Astrocyte of the spinal cord (primary cell): ENCODE measurements around the gene KCND3.

Experiments used
- DNase-seq: peaks from one replicate; pipeline ENCODE4 v3.0.0; 2011; ENCODE audit warnings: low read depth, low spot score
- H3K4me3 ChIP-seq: 2 replicates; pipeline ENCODE4 v1.5.1; 2011; ENCODE audit warnings: low read depth, mild to moderate bottlenecking, low read length, moderate library complexity
- in situ Hi-C: cut with HindIII; loops from 2 replicates; pipeline ENCODE4 v1.10.0; 2017; ENCODE audit warnings: low sequenced_read_pairs
- TF ChIP-seq, protein P1 (sequence below): IDR thresholded peaks from 2 replicates; pipeline ENCODE4 v1.5.1; 2012; ENCODE audit warnings: low read depth, mild to moderate bottlenecking, low read length, inconsistent platforms

The KCND3 gene

DNA sequence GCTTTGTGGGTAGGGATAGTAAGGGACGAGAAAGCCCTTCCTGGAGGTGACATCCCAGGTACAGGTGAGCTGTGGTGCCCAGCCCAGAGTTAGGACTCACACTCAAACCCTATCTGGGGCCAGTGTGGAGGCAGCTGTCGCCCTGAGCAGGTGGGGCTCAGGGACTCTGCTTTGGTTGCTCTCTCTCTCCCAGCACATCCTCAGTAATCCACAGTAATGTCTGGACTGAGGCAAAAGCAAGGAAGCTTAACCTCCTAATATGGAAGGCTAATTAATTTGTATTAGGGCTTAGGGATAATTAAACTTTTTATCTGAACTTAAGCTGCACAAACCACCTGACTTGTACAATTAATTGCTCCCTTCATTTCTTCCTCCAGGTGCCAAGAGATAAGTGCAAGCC lies 195.5 kb downstream of the KCND3 start:
- in situ Hi-C loops: no loop called here
- H3K4me3 ChIP-seq: no peak overlapping the region
- no peak for DNase-seq
- TF ChIP-seq, protein P1, sequence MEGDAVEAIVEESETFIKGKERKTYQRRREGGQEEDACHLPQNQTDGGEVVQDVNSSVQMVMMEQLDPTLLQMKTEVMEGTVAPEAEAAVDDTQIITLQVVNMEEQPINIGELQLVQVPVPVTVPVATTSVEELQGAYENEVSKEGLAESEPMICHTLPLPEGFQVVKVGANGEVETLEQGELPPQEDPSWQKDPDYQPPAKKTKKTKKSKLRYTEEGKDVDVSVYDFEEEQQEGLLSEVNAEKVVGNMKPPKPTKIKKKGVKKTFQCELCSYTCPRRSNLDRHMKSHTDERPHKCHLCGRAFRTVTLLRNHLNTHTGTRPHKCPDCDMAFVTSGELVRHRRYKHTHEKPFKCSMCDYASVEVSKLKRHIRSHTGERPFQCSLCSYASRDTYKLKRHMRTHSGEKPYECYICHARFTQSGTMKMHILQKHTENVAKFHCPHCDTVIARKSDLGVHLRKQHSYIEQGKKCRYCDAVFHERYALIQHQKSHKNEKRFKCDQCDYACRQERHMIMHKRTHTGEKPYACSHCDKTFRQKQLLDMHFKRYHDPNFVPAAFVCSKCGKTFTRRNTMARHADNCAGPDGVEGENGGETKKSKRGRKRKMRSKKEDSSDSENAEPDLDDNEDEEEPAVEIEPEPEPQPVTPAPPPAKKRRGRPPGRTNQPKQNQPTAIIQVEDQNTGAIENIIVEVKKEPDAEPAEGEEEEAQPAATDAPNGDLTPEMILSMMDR: no peak

DNA sequence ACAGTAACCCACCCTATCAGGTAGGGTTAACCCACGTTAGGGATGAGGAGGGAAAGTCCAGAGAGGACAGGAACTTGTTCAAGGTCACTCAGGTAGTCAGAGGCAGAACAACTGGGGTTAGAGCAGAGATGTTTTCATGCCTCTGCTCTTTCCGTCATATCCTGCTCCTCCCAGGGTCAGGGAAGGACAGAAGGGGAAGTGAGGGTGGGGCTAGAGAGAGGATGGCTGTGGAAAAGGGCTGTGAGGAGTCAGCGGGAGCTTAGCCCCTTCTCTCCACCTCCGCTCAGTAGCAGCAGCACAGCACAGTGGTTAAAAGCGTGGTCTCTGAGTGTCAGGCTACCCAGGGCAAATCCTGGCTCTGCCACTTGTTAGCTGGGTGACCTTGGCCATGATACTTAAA lies 197.2 kb downstream of the KCND3 start:
- H3K4me3 ChIP-seq: no peak overlapping the region
- in situ Hi-C loops: no loop called here

DNA sequence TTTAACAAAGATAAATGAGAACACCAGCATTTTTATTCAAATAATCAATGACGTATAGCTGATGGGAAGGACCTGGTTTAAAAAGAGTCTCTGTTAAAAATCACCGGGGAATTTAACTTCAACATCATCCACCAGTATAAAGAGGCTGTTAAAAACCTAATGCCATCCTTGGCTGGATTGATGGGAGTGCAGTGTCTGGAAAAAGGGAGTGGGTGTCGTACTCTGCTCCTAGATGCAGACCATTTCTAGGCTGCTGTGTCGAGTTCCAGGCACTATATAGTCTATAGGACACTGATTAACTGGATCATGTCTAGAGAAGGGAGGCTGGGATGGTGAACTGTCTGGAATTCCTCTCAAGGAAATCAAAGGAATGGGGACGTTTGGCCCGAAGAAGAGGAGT lies 197.7 kb downstream of the KCND3 start:
- in situ Hi-C loops: no loop called here

More for the DNA sequence above, 197.2 kb downstream of the KCND3 start:
- TF ChIP-seq, protein P1: no peak
- no peak for DNase-seq

DNA sequence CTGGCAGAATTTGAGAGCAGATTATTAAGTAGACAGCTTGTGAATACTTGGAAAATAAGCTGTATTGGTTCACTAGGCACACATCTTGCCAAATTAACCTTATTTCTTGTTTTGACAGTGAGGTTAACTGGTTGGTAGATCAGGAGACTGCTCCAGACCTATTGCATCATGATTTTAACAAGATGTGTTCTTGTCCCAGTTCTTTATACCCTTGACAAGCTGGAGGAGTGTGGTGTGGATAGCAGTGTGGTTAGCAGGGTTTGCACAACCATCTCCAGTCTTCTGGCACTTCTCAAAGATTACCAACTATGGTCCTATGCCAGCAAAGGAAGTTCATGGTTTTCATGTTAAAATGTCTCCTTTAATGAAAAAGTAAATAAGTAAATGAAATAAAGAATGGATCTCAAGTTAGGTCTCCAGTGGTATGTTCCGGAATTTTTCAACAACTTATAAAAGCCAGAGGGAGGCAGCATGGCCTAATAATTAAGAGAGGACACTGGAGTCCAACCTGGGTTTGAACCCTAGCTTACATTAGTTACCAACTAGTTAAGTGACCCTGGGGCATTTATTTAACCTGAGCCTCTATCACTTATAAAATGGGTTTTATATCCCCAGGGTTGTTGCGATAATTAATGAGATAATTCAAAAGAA lies 199.7 kb downstream of the KCND3 start:
- in situ Hi-C loops: no loop called here

More for the DNA sequence above, 197.7 kb downstream of the KCND3 start:
- no peak overlapping the region for H3K4me3 ChIP-seq
- TF ChIP-seq, protein P1: no peak
- no peak for DNase-seq

DNA sequence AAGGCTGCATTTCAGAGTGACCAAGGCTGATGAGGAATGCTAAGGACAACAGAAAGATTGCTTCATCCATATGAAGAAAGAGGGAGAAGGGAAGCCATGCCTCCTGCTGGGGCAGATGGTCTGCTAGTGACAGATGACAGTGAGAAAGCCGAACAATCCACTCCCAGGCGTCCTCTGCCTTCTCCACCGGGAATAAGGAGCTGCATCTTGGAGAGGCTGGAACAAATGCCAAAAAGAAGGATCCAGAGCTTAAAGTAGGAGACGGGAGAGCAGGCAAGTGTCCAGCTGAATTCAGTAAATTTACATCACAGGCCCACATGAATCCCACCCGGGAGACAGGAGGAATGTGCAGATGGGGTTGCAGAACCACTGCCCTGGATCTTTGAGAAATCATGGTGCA lies 200.3 kb downstream of the KCND3 start:
- TF ChIP-seq, protein P1: no peak
- no peak overlapping the region for H3K4me3 ChIP-seq
- DNase-seq: no peak
- in situ Hi-C loops: no loop called here

More for the DNA sequence above, 199.7 kb downstream of the KCND3 start:
- DNase-seq: no peak
- no peak overlapping the region for H3K4me3 ChIP-seq
- TF ChIP-seq, protein P1: no peak

DNA sequence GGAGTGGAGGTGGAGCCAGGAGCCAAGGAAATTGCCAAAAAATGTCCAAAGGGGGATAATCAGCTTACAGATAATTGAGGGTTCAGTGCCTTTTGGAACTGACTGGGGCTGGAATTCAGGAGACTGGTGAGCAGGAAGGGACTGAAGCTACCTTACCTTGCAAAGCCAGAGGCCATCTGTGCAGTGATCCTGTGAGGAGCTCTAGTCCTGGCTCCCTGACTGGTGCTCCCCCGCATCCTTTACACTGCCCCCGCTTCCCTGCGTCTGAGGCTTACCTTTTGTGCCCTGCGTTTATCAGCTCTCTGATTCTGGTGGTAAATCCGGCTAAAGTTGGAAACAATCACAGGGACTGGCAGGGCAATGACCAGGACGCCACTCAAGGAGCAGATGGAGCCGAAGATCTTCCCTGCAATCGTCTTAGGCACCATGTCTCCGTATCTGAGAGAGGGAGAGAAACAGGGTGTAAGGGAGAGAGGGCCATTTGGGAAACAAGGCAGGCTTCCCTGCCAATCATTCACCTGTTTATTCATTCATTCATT lies 202.7 kb downstream of the KCND3 start:
- TF ChIP-seq, protein P1: no peak
- no peak overlapping the region for H3K4me3 ChIP-seq
- DNase-seq: no peak
- in situ Hi-C loops: no loop called here
